Cardiac septum (tissue), 1 donor: ENCODE data around the gene KCNAB1. TPM values are rescaled to one million over a fixed set of nuclear protein-coding genes. Genes with fewer than 3 reads are reported as not detected.
"Not testable (repeated sequence)": the region's sequence is repeated elsewhere in the genome, so short reads cannot be mapped to it uniquely, and the experiment has no call there.

Experiments
- DNase-seq: peaks from one replicate; pipeline ENCODE4 v3.0.0-alpha.2; 2020; ENCODE audit warnings: low spot score
- intact Hi-C: fragments of 100-400 bp; cut with DNase I; formaldehyde crosslinking; loops from one replicate; pipeline ENCODE4 v1.14.0; 2022
- total RNA-seq: library from RNA; stranded (reverse); fragmentation: NEBNext Ultra II Directional; extraction: Animal tissue kit (Norgen Biotek cat#: 25700); gene quantifications from one replicate; pipeline ENCODE4 v1.2.1, GENCODE V29; 2021
- donor health status: DM: no; HTN: no; CAD: no.

KCNAB1 gene
- total RNA-seq, 1 donor from 2014 or later = 2.5 TPM

DNA sequence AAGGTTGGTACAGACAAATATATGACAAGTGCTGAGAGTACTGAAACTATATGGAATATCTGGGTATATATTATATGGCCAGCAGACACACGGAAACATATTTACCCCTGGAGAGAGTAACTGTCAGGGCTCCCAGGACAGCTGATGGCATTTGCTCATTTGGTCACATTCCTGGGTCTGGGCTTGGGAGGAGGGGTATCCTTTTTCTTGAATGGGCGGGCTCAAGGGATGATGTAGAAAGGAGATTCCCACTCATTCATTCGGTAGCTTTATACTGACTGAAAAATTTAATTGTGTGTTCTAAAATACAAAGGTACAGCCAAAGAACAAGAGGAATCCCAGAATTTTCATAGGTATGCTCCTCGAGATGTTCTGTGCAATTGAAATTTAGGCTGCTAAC, 131.0 kb downstream of the KCNAB1 start:
- intact Hi-C loops = no loop called here
- no peak for DNase-seq

DNA sequence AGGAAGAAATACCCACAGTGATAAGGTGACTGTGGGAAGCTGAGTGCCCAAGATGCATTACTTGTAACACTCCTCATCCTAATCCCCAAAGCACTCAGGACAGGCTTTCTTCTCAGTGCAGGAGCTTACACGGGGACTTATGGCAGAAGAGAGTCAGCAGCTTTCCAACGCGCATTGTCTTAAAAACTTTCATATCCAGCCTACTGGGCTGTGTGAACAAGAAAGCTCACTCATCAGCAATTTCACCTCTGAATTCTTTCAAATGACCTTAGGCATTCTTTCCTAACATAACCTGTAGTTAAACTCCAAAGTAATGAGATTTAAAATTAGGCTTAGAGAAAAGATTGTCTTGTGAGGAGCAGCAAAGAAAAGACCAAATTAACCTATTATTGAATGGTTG, 132.3 kb downstream of the KCNAB1 start:
- no peak for DNase-seq
- intact Hi-C loops = no loop called here

DNA sequence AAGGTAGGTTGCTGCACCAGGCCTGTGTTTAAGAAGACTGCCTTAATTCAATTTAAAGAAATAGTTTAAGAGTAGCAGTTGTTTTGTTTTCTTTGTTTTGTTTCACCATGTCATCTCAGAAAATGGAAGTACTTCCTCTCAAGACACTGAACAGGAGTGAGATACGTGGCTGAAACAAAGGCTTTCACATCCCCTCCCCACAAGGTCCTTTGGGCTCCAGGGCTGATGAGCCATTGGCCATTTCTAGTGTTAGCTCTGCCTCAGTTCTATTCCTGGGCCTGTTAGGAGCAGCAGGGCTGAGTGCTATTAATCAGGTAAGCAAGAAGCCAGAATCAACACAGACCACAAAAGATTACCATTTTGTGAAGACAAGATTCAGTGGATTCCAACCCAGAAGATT, 132.8 kb downstream of the KCNAB1 start:
- no peak for DNase-seq
- intact Hi-C loops = no loop called here

DNA sequence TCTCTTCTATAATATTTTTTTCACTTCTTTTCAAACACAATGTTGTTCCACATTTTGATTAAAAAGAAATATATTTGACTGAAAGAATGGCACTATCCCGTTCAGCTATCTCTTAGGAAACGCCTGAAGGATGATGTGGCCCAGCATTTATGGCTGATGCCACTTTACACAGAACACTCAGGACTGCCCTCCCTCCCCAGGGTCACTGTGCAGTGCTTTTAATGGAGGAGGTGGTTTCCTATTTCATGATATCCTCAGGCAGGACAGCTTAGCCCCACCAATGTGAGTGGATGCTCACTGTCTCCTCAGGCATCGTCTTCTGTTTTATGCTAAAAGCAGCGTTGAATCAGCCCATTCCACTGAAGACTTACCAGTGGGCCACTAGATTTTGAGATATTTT, 135.9 kb downstream of the KCNAB1 start:
- intact Hi-C loops = no loop called here

DNA sequence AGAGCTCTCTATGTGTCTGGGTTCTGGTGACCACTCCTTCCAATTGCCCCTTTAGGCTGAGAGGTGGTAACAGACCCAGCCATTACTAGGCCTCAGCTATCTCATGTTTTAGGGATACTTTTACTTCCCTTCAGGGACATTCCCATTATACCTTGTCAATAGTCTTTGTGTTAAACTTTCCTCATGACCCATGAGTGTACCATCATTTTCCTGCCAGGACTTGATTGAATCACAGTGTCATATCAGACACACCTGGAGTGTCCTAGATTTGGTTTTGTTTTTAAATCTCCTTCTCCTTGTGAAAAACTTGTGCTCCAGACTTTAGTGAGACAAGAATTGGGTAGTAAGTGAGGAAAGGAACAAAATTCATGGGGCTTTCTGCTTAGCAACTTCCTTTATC, 136.6 kb downstream of the KCNAB1 start:
- no peak for DNase-seq
- intact Hi-C loops = no loop called here

More for the DNA sequence above, 135.9 kb downstream of the KCNAB1 start:
- DNase-seq = no peak

DNA sequence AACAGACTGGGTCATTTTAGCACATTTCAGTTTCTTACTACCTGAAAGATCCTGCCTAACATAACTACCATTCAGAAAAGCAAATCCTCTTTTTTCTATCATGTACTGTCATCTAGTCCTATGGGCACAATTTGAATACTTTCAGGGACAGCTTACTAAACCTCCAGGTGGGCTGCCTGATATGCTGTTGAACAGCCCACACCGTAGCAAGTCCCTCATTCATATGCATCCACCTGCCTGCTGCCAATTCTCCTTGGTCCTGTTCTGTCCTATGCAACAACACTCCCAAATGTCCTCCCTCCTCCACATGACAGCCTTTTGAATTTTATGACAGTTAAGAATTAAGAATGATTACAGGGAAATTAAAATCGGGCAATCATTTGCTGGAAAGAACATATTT, 137.9 kb downstream of the KCNAB1 start:
- DNase-seq = no peak
- intact Hi-C loops = no loop called here

DNA sequence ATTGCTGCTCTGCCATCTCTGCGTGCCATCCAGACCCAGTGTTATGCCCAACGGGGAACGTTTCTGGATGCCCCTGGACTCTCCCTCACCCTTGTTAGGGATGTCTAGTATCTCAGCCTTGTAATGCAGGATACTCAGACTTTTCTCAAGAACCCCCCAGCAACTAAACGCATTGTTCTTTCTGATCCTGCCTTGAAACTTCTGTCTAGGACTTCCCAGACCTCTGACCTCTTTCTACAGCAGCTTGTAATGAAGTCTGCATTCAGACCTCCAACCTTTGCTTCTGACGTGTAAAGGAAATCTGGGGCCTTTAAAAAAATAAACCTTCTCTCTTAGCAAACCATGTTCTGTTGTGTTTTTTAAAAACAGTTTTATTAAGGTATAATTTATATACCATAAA, 139.5 kb downstream of the KCNAB1 start:
- DNase-seq = no peak
- intact Hi-C loops = no loop called here

DNA sequence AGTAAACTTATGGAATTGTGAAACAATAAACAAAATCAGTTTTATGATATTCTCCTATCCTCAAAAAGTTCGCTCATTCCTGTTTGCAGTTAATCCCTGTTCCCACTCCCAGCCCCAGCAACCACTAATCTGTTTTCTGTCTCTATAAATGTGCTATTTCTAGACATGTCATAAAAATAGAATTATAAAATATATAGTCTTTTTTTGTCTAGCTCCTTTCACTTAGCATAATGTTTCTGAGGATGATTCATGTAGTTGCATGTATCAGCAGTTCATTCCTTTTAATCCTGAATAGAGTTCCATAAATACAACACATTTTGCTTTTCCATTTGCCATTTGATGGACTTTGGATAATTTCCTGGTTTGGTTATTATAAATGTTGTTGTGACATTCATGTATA, 140.0 kb downstream of the KCNAB1 start:
- DNase-seq = no peak
- intact Hi-C loops = no loop called here

DNA sequence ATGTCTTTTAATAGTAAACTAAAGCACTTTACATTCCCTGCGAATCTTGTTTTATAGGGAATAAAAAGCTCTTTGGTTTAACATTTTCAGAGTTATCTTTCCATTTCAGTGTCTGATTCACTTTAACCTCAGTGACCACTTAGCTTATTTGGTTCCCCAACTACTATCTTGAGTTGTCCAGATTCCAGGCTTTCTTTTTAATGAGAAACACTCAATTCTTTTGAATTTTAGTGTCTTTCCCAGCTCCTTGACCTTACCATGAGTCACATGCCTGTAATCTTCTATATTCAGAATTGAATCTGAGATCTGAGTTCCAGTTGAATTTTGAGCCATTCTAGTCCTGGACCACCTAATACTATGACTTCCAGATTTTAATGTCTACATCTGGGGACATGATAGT, 144.4 kb downstream of the KCNAB1 start:
- no peak for DNase-seq
- intact Hi-C loops = no loop called here

DNA sequence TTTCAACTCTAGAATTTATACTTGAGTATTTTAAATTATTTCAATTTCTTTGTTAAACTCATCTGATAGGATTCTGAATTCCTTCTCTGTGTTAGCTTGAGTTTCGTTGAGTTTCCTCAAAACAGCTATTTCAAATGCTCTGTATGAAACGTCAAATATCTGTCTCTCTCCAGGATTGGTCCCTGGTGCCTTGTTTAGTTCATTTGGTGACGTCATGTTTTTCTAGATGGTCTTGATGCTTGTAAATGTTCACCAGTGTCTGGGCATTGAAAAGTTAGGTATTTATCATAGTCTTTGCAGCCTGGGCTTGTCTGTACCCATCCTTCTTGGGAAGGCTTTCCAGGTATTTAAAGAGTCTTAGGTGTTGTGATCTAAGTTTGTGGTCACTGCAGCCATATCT, 151.1 kb downstream of the KCNAB1 start:
- DNase-seq = no peak
- intact Hi-C loops = no loop called here

DNA sequence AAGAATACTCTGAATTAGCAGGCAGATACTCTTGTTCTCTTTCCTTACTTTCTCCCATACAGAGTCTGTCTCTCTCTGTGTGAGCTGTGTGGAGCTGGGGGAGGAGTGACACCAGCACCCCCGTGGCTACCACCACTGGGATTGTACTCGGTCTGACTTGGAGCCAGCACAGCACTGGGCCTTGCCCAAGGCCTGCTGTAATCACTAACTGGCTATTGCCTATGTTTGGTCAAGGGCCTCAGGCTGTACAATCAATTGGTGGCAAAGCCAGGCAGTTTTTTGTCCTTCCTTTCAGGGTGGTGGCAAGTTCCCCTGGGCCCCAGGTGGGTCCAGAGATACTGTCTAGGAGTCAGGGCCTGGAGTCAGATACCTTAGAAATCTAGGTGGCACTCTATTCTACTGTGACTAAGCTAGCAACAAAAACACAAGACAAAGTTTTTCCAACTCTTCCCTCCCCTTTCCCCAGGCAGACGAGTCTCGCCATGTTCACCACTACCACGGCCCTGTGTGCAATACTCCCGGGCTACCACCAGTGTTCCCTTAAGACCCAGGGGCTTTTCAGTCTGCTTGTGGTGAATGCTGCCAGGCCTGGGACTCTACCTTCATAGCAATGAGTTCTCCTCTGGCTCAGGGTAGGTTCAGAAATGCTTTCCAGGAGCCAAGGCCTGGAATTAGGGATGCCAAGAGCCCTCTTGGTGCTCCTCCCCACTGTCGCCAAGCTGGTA, 151.8 kb downstream of the KCNAB1 start:
- no peak for DNase-seq
- intact Hi-C loops = no loop called here

DNA sequence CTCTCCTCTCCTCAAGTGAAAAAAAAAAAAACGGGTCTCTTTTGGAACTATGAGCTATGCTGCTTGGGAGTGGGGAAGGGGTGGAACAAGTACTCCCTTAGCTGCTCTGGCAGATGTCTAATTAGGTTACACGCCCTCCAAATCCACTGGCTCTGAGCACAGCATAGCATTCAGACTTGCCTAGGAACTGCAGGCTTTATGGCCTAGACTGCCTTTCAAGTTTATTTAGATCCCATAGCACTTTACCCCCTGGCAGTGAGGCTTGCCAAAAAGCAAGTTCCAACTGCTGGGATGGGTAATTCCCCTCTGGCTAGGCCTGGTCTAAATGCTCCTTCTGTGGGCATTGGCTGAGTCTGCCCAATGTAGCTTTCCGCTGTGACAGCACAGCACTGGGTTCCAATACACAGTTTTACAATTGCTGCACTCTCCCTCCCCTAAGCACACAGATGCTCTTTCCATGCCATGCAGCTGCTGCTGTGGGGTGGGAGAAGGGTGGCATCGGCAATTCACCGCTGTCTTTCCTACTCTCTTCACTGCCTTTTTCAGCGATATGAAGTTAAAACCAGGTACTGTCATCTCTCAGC, 152.8 kb downstream of the KCNAB1 start:
- no peak for DNase-seq
- intact Hi-C loops = no loop called here

DNA sequence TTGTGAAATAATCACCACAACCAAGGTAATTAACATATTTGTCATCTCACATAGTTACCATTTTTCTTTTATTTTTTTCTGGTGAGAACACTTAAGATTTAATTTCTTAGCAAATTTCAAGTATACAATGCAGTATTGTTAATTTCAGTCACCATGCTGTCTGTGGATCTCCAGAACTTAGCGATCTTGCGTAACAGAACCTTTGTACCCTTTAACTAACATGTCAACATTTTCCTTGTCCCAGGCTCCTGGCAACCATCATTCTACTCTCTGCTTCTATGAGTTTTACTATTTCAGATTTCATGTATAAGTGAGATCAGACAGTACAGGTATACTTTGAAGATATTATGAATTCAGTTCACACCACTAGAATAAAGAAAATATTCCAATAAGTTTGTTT, 154.4 kb downstream of the KCNAB1 start:
- intact Hi-C loops = no loop called here
- no peak for DNase-seq

DNA sequence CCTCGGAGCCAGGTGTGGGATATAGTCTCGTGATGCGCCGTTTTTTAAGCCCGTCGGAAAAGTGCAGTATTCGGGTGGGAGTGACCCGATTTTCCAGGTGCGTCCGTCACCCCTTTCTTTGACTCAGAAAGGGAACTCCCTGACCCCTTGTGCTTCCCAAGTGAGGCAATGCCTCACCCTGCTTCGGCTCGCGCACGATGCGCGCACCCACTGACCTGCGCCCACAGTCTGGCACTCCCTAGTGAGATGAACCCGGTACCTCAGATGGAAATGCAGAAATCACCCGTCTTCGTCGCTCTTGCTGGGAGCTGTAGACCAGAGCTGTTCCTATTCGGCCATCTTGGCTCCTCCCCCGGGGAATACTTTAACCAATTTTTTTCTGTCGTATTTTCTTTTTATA, 164.3 kb downstream of the KCNAB1 start:
- DNase-seq, intact Hi-C loops: not testable (repeated sequence)

DNA sequence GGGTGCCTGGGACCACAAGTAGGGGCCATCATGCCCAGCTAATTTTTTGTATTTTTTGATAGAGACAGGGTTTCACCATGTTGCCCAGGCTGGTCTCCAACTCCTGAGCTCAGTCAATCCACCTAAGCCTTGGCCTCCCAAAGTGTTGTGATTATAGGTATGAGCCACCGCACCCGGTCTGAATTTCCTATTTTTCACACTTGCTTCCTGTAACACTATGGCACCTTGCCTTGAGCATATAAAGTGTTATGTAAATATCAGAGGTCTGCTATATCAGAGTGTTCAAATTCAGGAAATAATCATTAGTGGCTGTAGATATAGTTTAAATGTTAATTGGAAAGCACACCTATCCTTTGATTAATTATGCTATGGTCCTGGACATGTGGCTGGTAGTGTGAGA, 165.2 kb downstream of the KCNAB1 start:
- no peak for DNase-seq
- intact Hi-C loops = no loop called here

DNA sequence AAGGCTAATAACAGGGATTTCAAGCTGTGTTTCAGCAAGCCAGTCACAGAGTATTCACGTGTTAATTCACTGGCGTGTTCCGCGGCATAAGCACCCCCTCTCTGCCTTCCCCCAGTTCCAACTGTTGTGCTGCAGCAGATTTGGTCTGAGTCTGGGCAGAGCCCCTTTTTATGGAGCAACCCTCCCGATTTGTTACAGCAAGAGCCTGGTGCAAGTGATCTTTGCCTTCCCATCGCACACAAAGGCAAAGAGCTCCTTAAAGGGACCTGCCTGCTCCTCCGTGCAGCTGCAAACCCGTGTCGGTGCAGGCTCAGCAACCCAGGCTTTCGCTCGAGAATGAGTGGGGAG, 170.5 kb downstream of the KCNAB1 start:
- DNase-seq = no peak
- intact Hi-C loops = no loop called here

DNA sequence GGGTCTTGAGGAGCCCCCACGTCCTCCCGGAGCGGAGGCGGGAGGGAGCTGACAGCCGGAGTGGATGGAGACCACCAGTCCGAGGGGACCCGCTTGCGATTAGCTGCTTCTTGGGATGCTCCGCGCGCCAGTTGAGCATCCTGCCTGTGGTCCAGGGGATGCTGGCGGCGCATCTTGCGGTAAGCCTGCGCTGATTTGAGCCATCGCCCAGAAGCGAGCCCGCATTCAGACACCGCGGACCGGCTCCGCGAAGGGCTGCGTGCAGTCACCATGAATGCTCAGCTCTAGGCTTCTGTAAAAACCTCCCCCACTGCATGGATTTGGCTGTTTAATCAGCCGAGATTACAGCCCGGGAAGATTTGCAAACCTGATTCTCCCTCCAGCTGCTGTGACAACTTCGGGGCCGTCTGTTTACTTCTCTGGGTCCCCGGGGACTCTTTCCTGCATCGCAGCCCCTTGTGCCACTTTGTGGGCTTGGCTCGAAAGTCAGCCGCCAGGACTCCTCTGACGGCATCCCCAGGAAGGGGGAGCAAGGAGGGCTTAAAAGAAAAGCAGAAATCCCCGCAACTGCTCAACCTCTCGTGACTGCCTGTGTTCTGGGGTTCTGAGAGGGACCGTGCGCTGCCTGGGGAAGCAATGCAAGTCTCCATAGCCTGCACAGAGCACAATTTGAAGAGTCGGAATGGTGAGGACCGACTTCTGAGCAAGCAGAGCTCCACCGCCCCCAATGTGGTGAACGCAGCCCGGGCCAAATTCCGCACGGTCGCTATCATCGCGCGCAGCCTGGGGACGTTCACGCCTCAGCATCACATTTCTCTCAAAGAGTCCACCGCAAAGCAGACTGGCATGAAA, 171.1 kb downstream of the KCNAB1 start:
- intact Hi-C loops = no loop called here
- DNase-seq = no peak

DNA sequence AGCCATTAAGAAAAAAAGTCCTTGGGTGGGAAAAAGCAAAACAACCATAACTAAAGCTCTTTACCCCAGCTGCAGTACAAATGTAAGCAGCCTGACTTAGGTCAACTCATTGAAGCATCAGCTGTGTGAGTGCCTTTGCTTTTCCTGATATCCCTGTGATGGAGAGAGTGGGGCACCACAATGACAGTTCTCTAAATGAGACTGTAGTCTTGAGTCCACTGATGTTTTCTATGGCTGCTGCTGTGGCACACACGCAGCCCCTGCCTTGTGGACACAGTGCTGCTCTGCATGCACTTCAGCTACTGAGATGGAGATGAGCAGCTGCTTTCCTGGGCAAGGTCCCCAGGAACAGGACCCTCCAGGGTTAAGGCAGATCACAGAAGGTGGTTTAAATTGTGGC, 173.2 kb downstream of the KCNAB1 start:
- intact Hi-C loops = no loop called here
- DNase-seq = no peak

DNA sequence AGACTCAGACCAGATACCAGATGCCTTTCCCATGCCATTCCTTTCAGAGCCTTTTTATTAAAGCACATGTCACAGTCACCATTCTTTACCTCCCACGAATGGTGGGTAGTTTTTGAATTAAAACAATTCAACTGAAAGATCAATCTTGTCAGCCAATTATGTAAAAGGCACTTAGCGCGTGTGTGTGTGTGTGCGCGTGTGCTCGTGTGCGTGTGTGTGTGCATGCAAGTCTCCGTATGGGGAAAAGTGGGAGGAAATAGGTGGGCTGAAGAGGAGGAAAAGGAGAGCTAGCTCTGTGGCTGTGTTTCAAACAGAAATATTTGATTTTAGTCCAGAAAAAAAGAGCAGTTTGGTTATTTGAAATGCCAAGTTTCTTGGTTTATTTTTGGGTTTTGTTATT, 177.2 kb downstream of the KCNAB1 start:
- DNase-seq = no peak
- intact Hi-C loops = no loop called here

DNA sequence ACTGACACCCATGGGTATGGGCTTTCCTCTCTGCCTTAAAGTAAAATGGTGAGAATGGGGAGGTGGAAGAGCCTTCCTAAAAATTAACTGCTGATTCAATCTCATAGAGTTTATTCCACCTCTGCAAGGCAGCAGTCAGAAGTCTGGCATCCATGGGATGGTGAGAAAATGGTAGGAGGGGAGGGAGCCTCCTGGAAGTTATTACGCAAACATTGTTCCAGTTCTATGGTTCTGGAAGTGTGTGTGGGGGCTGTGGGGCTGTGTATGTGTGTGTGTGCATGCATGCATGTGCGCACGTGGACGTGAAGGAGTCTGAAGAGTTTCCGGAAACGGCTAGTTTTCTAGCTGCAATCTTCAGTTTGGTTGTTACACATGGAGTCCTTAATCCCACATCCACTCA, 177.6 kb downstream of the KCNAB1 start:
- intact Hi-C loops = no loop called here
- DNase-seq = no peak

DNA sequence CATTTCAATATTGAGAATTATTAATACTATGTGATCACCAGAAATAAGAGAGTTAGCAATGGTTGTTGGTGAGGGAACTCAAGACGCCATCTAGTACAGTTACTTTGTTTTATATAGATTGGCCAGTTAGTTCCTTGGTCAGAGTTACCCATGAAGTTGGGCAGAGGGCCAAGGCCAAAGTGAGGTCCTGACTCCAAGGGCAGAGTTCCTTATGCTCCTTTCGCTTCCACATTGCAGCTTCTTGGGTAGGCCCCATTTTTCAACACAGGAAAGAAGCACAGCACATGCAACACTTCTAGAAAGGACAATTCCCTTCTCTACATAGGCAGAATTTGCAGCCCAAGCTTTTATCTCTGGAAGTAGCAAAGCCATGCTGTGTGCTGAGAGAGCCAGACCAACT, 178.6 kb downstream of the KCNAB1 start:
- intact Hi-C loops = no loop called here
- DNase-seq = no peak
